ENCODE measurements around the gene TAS2R40. TPM values are rescaled to one million over a fixed set of nuclear protein-coding genes. Genes with fewer than 3 reads are reported as not detected.

Gene TAS2R40
- total and polyA plus RNA-seq, 4 donors: 0.07 TPM; not detected in 3

DNA sequence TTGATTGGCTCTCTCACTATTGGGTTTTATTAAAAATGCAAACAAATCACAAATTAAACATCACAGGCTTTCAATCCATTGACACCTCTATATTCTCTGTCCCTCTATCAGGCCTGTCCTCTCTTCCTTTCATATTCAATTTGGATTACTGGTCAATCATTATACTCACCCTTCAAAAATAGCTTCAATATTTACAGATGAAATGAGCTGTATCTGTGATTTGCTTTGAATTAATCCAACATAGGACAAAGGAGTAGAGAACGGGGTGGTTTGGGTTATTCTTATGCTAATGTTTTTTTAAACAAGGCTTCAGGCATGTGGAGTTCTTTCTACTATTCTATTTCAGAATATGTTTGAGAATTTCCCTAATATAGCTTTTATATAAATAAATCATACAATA, 36.3 kb upstream of the TAS2R40 start:
- peaks cover 0 to 8% (median 0%) of the 10 kb centered on the region in 3 donors for H3K27me3 ChIP-seq (ENCODE audit: control insufficient read depth in 3 of 3, insufficient read depth in 3 of 3, low read length in 2 of 3)
- TF ChIP-seq, protein P1, sequence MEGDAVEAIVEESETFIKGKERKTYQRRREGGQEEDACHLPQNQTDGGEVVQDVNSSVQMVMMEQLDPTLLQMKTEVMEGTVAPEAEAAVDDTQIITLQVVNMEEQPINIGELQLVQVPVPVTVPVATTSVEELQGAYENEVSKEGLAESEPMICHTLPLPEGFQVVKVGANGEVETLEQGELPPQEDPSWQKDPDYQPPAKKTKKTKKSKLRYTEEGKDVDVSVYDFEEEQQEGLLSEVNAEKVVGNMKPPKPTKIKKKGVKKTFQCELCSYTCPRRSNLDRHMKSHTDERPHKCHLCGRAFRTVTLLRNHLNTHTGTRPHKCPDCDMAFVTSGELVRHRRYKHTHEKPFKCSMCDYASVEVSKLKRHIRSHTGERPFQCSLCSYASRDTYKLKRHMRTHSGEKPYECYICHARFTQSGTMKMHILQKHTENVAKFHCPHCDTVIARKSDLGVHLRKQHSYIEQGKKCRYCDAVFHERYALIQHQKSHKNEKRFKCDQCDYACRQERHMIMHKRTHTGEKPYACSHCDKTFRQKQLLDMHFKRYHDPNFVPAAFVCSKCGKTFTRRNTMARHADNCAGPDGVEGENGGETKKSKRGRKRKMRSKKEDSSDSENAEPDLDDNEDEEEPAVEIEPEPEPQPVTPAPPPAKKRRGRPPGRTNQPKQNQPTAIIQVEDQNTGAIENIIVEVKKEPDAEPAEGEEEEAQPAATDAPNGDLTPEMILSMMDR (IDR thresholded peaks at IDR 0.05; ENCODE audit: control extremely low read depth, extremely low read depth): no peak
- H3K9ac ChIP-seq (ENCODE audit: insufficient read depth in 1 of 2, low read length in 2 of 2): no peak overlapping the region
- DNase-seq (no peak), ATAC-seq (ENCODE audit: insufficient read depth, low FRiP score) (no peak)
- no peaks in the 10 kb centered on the region for H3K36me3 ChIP-seq (ENCODE audit: control insufficient read depth in 4 of 4, insufficient read depth in 4 of 4, low read length in 4 of 4)
- H3K4me3 ChIP-seq: no peak overlapping the region
- no peaks in the 10 kb centered on the region for H3K4me1 ChIP-seq (ENCODE audit: control insufficient read depth in 5 of 5, insufficient read depth in 5 of 5, low read length in 5 of 5)
- H3K9me3 ChIP-seq (ENCODE audit: control insufficient read depth in 4 of 4, insufficient read depth in 3 of 4, low read length in 3 of 4): peaks cover 0 to 1% (median 0%) of the 10 kb centered on the region in 4 donors
- H3K27ac ChIP-seq (ENCODE audit: low read depth in 1 of 2, low read length in 1 of 2): no peak overlapping the region
- WGBS, 2 donors: 76 to 84% methylated on average over 1 of the region's 1 CpG

DNA sequence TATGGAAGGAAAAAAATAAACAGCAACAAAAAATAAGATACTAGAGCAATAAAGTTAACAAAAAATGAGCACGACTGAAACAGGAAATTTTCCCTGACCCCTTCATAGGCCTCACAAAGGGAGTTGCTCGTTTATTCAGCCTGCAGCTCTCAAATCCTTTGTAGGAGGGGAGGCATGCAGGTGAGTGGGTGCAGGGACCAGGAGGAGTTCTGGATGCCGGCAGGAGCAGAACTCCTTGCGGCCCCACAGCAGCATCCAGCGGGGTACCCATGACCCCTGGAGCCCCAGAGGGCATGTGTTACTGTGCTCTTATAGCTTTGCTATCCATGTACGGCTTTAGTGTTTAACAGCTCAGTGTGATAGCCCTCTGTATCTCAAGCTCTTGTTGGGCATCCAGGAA, 32.8 kb upstream of the TAS2R40 start:
- Histone ChIP-seq H3K27ac (ENCODE audit: low read depth in 1 of 2, low read length in 1 of 2) (no peak overlapping the region), H3K36me3 (ENCODE audit: control insufficient read depth in 4 of 4, insufficient read depth in 4 of 4, low read length in 4 of 4) (no peaks in the 10 kb centered on the region), H3K4me3 (no peak overlapping the region), H3K4me1 (ENCODE audit: control insufficient read depth in 5 of 5, insufficient read depth in 5 of 5, low read length in 5 of 5) (no peaks in the 10 kb centered on the region), H3K27me3 (ENCODE audit: control insufficient read depth in 3 of 3, insufficient read depth in 3 of 3, low read length in 2 of 3) (peaks cover 0 to 3% (median 0%) of the 10 kb centered on the region in 3 donors), H3K9ac (ENCODE audit: insufficient read depth in 1 of 2, low read length in 2 of 2) (no peak overlapping the region), H3K9me3 (ENCODE audit: control insufficient read depth in 4 of 4, insufficient read depth in 3 of 4, low read length in 3 of 4) (peaks cover 0 to 1% (median 0%) of the 10 kb centered on the region in 4 donors)
- TF ChIP-seq, protein P1 (IDR thresholded peaks at IDR 0.05; ENCODE audit: control extremely low read depth, extremely low read depth): no peak
- WGBS, 2 donors: 74 to 87% methylated on average over 6 of the region's 6 CpGs
- ATAC-seq (ENCODE audit: insufficient read depth, low FRiP score) (no peak), DNase-seq (no peak)

DNA sequence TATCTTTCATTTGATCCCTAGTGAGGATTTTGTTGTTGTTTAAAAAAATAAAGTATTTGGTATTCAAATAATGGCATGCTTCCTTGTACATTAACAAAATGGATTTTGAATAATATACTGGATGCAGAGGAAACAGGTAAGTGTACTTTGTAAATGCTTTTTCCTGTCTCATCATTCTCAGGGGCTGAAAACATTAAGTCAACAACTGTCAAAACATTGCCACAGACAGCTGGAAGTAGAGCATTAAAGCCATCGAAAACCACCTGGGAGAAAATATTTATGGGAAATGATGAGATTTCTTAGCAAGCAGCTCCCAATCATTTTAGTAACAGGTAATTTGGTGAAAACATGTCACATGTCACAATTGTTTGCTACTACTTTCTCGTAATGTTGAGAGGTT, 28.0 kb upstream of the TAS2R40 start:
- no peak for ATAC-seq (ENCODE audit: insufficient read depth, low FRiP score)
- H3K9me3 ChIP-seq (ENCODE audit: control insufficient read depth in 4 of 4, insufficient read depth in 3 of 4, low read length in 3 of 4): peaks cover 0 to 2% (median 0%) of the 10 kb centered on the region in 4 donors
- TF ChIP-seq, protein P1 (IDR thresholded peaks at IDR 0.05; ENCODE audit: control extremely low read depth, extremely low read depth): no peak
- H3K4me3 ChIP-seq: no peak overlapping the region
- WGBS, 2 donors: 65 to 79% methylated on average over 2 of the region's 2 CpGs
- H3K9ac ChIP-seq (ENCODE audit: insufficient read depth in 1 of 2, low read length in 2 of 2): no peak overlapping the region
- no peaks in the 10 kb centered on the region for H3K4me1 ChIP-seq (ENCODE audit: control insufficient read depth in 5 of 5, insufficient read depth in 5 of 5, low read length in 5 of 5)
- no peak overlapping the region for H3K27ac ChIP-seq (ENCODE audit: low read depth in 1 of 2, low read length in 1 of 2)
- no peak for DNase-seq
- H3K36me3 ChIP-seq (ENCODE audit: control insufficient read depth in 4 of 4, insufficient read depth in 4 of 4, low read length in 4 of 4): no peaks in the 10 kb centered on the region
- H3K27me3 ChIP-seq (ENCODE audit: control insufficient read depth in 3 of 3, insufficient read depth in 3 of 3, low read length in 2 of 3): no peaks in the 10 kb centered on the region

DNA sequence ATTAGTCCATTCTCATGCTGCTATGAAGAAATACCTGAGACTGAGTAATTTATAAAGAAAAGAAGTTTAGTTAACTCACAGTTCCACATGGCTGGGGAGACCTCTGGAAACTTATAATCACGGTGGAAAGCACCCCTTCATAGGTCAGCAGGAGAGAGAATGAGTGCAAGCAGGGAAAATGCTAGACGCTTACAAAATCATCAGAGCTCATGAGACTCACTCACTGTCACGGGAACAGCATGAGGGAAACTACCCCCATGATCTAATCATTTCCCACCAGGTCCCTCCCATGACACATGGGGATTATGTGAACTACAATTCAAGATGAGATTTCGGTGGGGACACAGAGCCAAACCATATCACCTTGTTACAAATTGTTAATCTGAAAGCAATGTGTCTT, 22.8 kb upstream of the TAS2R40 start:
- 82 to 88% methylated on average over 4 of the region's 4 CpGs for WGBS, 2 donors
- DNase-seq: no peak
- Histone ChIP-seq H3K9me3 (ENCODE audit: control insufficient read depth in 4 of 4, insufficient read depth in 3 of 4, low read length in 3 of 4) (peaks cover 0 to 4% (median 1%) of the 10 kb centered on the region in 4 donors), H3K9ac (ENCODE audit: insufficient read depth in 1 of 2, low read length in 2 of 2) (no peak overlapping the region), H3K27ac (ENCODE audit: low read depth in 1 of 2, low read length in 1 of 2) (no peak overlapping the region), H3K4me1 (ENCODE audit: control insufficient read depth in 5 of 5, insufficient read depth in 5 of 5, low read length in 5 of 5) (no peaks in the 10 kb centered on the region), H3K27me3 (ENCODE audit: control insufficient read depth in 3 of 3, insufficient read depth in 3 of 3, low read length in 2 of 3) (peaks cover 0 to 5% (median 0%) of the 10 kb centered on the region in 3 donors), H3K4me3 (no peak overlapping the region), H3K36me3 (ENCODE audit: control insufficient read depth in 4 of 4, insufficient read depth in 4 of 4, low read length in 4 of 4) (no peaks in the 10 kb centered on the region)
- ATAC-seq (ENCODE audit: insufficient read depth, low FRiP score): no peak
- TF ChIP-seq, protein P1 (IDR thresholded peaks at IDR 0.05; ENCODE audit: control extremely low read depth, extremely low read depth): no peak

Data from lung (tissue), 12 donors.